Measurements from ENCODE around the gene ZNF148. TPM values are rescaled to one million over a fixed set of nuclear protein-coding genes. Genes with fewer than 3 reads are reported as not detected.

ZNF148 gene
- total and polyA plus RNA-seq, 7 donors, result 3.5 to 29.8 (median 22.7) TPM

DNA sequence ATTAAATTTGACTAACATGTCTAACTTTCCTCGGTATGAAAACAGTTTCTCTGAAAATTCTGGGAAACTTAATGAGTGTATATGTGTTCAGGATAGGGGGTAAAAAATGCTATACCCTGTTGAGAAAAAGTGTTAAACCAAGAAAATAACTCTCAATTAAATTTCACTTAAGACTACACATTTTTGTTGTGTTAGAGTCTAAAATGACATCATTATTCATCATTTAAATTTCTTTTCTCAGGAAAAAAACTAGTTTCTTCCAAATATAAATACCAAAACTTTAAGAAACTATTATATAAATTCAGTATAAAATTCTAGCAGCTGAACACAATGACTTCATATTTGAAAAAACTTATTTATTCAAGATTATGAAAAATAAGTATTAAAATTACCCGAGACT is 52.2 kb downstream of the ZNF148 start:
- Histone ChIP-seq H3K27ac (peak overlapping the region; percentile 53), H3K36me3 (ENCODE audit: insufficient read depth in 1 of 2, low read depth in 1 of 2) (peaks cover 0 to 8% of the 10 kb centered on the region in 2 donors), H3K9me3 (peaks cover 4% of the 10 kb centered on the region), H3K4me3 (no peak overlapping the region), H3K27me3 (ENCODE audit: insufficient read depth in 3 of 3, low read length in 2 of 3) (no peaks in the 10 kb centered on the region), H3K4me1 (peaks cover 8% of the 10 kb centered on the region)
- 96 to 99% (median 97%) methylated on average over 2 of the region's 2 CpGs for WGBS, 3 donors
- ATAC-seq, result no peak
- intact Hi-C loops (cut with DNase I), result no loop called here
- no peak for DNase-seq
- no peak for TF ChIP-seq CTCF (IDR thresholded peaks at IDR 0.05)

DNA sequence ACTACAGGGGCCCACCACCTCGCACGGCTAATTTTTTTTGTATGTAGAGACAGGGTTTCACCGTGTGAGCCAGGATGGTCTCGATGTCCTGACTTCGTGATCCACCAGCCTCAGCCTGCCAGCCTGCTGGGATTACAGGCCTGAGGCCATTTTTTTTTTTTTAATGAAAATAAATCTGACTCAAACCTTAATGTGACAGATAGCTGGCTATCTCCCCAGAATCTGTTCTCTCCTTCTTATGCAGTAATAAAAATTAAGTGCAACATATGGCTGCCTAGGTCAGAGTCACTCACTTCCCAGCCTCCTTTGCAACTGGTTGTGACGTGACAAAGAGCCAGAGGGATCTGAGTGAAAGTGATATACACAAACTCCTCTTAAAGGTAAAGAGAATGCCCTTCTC is 53.0 kb downstream of the ZNF148 start:
- peaks cover 8% of the 10 kb centered on the region for H3K4me1 ChIP-seq
- peak; percentile 90 to 96 (median 92) for ATAC-seq
- peaks cover 4% of the 10 kb centered on the region for H3K9me3 ChIP-seq
- H3K27ac ChIP-seq, result peak overlapping the region; percentile 53
- TF ChIP-seq CTCF (IDR thresholded peaks at IDR 0.05), result no peak
- intact Hi-C loops (cut with DNase I), result no loop called here
- no peak overlapping the region for H3K4me3 ChIP-seq
- no peaks in the 10 kb centered on the region for H3K27me3 ChIP-seq (ENCODE audit: insufficient read depth in 3 of 3, low read length in 2 of 3)
- DNase-seq, result peak in 1 of 2 donors; percentile 56
- WGBS, 3 donors, result 24 to 43% (median 35%) methylated on average over 6 of the region's 6 CpGs
- H3K36me3 ChIP-seq (ENCODE audit: insufficient read depth in 1 of 2, low read depth in 1 of 2), result peaks cover 0 to under 1% of the 10 kb centered on the region in 2 donors

DNA sequence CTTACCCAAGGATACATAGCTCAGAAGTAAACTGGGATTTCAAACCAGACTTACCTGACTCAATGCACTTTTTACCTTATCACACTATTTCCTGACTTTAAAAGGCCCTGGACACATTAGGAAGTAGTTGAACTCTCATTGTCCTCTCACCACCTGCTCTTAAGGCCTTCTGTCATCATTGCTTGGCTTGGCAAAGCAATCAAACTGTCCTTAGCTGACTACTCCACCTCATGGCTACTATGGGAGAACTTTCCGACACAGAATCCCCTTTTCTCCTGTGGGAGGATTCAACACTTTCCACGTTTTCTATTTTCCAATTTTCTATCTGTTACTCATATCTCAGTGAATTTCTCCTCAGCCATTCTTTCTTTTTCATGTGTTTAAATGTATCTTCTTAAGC is 55.4 kb downstream of the ZNF148 start:
- H3K27me3 ChIP-seq (ENCODE audit: insufficient read depth in 3 of 3, low read length in 2 of 3), result no peaks in the 10 kb centered on the region
- peaks cover 8% of the 10 kb centered on the region for H3K4me1 ChIP-seq
- intact Hi-C loops (cut with DNase I), result no loop called here
- H3K4me3 ChIP-seq, result no peak overlapping the region
- ATAC-seq (peak; percentile 49 to 80 (median 76)), DNase-seq (no peak)
- H3K9me3 ChIP-seq, result no peaks in the 10 kb centered on the region
- TF ChIP-seq CTCF (IDR thresholded peaks at IDR 0.05), result no peak
- H3K27ac ChIP-seq, result no peak overlapping the region
- WGBS, 3 donors, result 33 to 48% (median 36%) methylated on average over 2 of the region's 2 CpGs
- peaks cover 0 to 4% of the 10 kb centered on the region in 2 donors for H3K36me3 ChIP-seq (ENCODE audit: insufficient read depth in 1 of 2, low read depth in 1 of 2)

DNA sequence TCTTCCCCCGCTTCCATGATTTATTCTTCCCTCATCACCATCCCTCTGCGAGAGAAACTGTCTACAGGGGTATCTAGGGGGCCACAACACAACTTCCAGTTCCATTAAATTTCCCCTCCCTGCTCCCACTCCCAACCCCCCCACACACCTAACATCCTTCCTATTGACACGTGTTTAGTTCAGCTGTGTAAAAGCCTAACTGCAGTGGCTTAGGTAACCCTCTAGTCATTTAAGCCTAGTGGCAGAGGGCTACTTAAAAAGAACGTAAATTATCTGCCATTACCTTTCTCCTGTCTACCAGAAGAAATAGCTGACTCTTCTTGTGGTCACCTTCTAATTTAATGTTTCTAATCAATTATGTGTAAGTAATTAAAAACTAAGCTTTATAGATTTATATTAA is 56.3 kb downstream of the ZNF148 start:
- no peak for DNase-seq
- H3K9me3 ChIP-seq, result no peaks in the 10 kb centered on the region
- H3K36me3 ChIP-seq (ENCODE audit: insufficient read depth in 1 of 2, low read depth in 1 of 2), result peaks cover 0 to 10% of the 10 kb centered on the region in 2 donors
- H3K27me3 ChIP-seq (ENCODE audit: insufficient read depth in 3 of 3, low read length in 2 of 3), result no peaks in the 10 kb centered on the region
- WGBS, 3 donors, result 71 to 81% (median 80%) methylated on average over 4 of the region's 4 CpGs
- no peak for ATAC-seq
- no peak overlapping the region for H3K27ac ChIP-seq
- H3K4me1 ChIP-seq, result peaks cover 8% of the 10 kb centered on the region
- no peak for TF ChIP-seq CTCF (IDR thresholded peaks at IDR 0.05)
- intact Hi-C loops (cut with DNase I), result no loop called here
- H3K4me3 ChIP-seq, result no peak overlapping the region

- Histone ChIP-seq H3K4me3 (no peak overlapping the region), H3K4me1 (peaks cover 8% of the 10 kb centered on the region), H3K36me3 (ENCODE audit: insufficient read depth in 1 of 2, low read depth in 1 of 2) (peaks cover 0 to 10% of the 10 kb centered on the region in 2 donors), H3K9me3 (no peaks in the 10 kb centered on the region), H3K27me3 (ENCODE audit: insufficient read depth in 3 of 3, low read length in 2 of 3) (no peaks in the 10 kb centered on the region), H3K27ac (no peak overlapping the region)
- TF ChIP-seq CTCF (IDR thresholded peaks at IDR 0.05), result no peak
- DNase-seq (no peak), ATAC-seq (no peak)
- intact Hi-C loops (cut with DNase I), result no loop called here
- WGBS, 3 donors, result 83 to 87% (median 85%) methylated on average over 4 of the region's 4 CpGs
Observed at GRCh38 chr3:125318167-125318865, 56.8 kb downstream of the ZNF148 start.

Measured in psoas muscle (tissue), 8 donors.